ENCODE data around the gene CXCR3. TPM values are rescaled to one million over a fixed set of nuclear protein-coding genes. Genes with fewer than 3 reads are reported as not detected.
"Not testable (repeated sequence)": the region's sequence is repeated elsewhere in the genome, so short reads cannot be mapped to it uniquely, and the experiment has no call there.

Gene CXCR3
- polyA plus RNA-seq, 2 donors = 0.64 to 0.69 TPM

GRCh38 chrX:71603618-71604017 lies 14.7 kb downstream of the CXCR3 start:
- Histone ChIP-seq H3K4me3 (ENCODE audit: low read depth in 1 of 2, low read length in 2 of 2) (no peak overlapping the region), H3K9me3 (ENCODE audit: control insufficient read depth in 2 of 2, insufficient read depth in 1 of 2, low read depth in 1 of 2, low read length in 1 of 2) (no peaks in the 10 kb centered on the region), H3K36me3 (ENCODE audit: control insufficient read depth in 2 of 2, insufficient read depth in 2 of 2, low read length in 1 of 2) (peaks cover 0 to 14% of the 10 kb centered on the region in 2 donors), H3K4me1 (ENCODE audit: control insufficient read depth in 2 of 2, insufficient read depth in 2 of 2, low read length in 1 of 2) (no peaks in the 10 kb centered on the region), H3K27ac (ENCODE audit: low read depth in 2 of 2, low read length in 1 of 2) (no peak overlapping the region), H3K27me3 (ENCODE audit: control insufficient read depth in 1 of 2, insufficient read depth in 2 of 2, low read length in 2 of 2) (no peaks in the 10 kb centered on the region)
- 84 to 87% methylated on average over 31 to 33 of the region's 33 CpGs for WGBS, 2 donors

- Histone ChIP-seq H3K4me1 (ENCODE audit: control insufficient read depth in 2 of 2, insufficient read depth in 2 of 2, low read length in 1 of 2) (no peaks in the 10 kb centered on the region), H3K4me3 (ENCODE audit: low read depth in 1 of 2, low read length in 2 of 2) (no peak overlapping the region), H3K27ac (ENCODE audit: low read depth in 2 of 2, low read length in 1 of 2) (no peak overlapping the region), H3K9me3 (ENCODE audit: control insufficient read depth in 2 of 2, insufficient read depth in 1 of 2, low read depth in 1 of 2, low read length in 1 of 2) (no peaks in the 10 kb centered on the region), H3K27me3 (ENCODE audit: control insufficient read depth in 1 of 2, insufficient read depth in 2 of 2, low read length in 2 of 2) (no peaks in the 10 kb centered on the region), H3K36me3 (ENCODE audit: control insufficient read depth in 2 of 2, insufficient read depth in 2 of 2, low read length in 1 of 2) (peaks cover 3 to 8% of the 10 kb centered on the region in 2 donors)
- WGBS, 2 donors = 82 to 87% methylated on average over 2 of the region's 2 CpGs
These were observed 18.3 kb downstream of the CXCR3 start for GRCh38 chrX:71599965-71600364.

- H3K4me1 ChIP-seq (ENCODE audit: control insufficient read depth in 2 of 2, insufficient read depth in 2 of 2, low read length in 1 of 2); H3K9me3 ChIP-seq (ENCODE audit: control insufficient read depth in 2 of 2, insufficient read depth in 1 of 2, low read depth in 1 of 2, low read length in 1 of 2); H3K4me3 ChIP-seq (ENCODE audit: low read depth in 1 of 2, low read length in 2 of 2); H3K36me3 ChIP-seq (ENCODE audit: control insufficient read depth in 2 of 2, insufficient read depth in 2 of 2, low read length in 1 of 2); H3K27ac ChIP-seq (ENCODE audit: low read depth in 2 of 2, low read length in 1 of 2); H3K27me3 ChIP-seq (ENCODE audit: control insufficient read depth in 1 of 2, insufficient read depth in 2 of 2, low read length in 2 of 2): not testable (repeated sequence)
- WGBS, 2 donors = 76 to 97% methylated on average over 5 to 7 of the region's 8 CpGs
These were observed 25.1 kb downstream of the CXCR3 start for GRCh38 chrX:71593210-71593609.

GRCh38 chrX:71586929-71587328 lies 31.4 kb downstream of the CXCR3 start:
- Histone ChIP-seq H3K4me1 (ENCODE audit: control insufficient read depth in 2 of 2, insufficient read depth in 2 of 2, low read length in 1 of 2) (no peaks in the 10 kb centered on the region), H3K4me3 (ENCODE audit: low read depth in 1 of 2, low read length in 2 of 2) (no peak overlapping the region), H3K36me3 (ENCODE audit: control insufficient read depth in 2 of 2, insufficient read depth in 2 of 2, low read length in 1 of 2) (no peaks in the 10 kb centered on the region), H3K9me3 (ENCODE audit: control insufficient read depth in 2 of 2, insufficient read depth in 1 of 2, low read depth in 1 of 2, low read length in 1 of 2) (no peaks in the 10 kb centered on the region), H3K27me3 (ENCODE audit: control insufficient read depth in 1 of 2, insufficient read depth in 2 of 2, low read length in 2 of 2) (no peaks in the 10 kb centered on the region), H3K27ac (ENCODE audit: low read depth in 2 of 2, low read length in 1 of 2) (no peak overlapping the region)
- 84 to 96% methylated on average over 2 of the region's 2 CpGs for WGBS, 2 donors

- H3K27ac ChIP-seq (ENCODE audit: low read depth in 2 of 2, low read length in 1 of 2) = no peak overlapping the region
- H3K4me1 ChIP-seq (ENCODE audit: control insufficient read depth in 2 of 2, insufficient read depth in 2 of 2, low read length in 1 of 2) = no peaks in the 10 kb centered on the region
- no peaks in the 10 kb centered on the region for H3K9me3 ChIP-seq (ENCODE audit: control insufficient read depth in 2 of 2, insufficient read depth in 1 of 2, low read depth in 1 of 2, low read length in 1 of 2)
- no peaks in the 10 kb centered on the region for H3K36me3 ChIP-seq (ENCODE audit: control insufficient read depth in 2 of 2, insufficient read depth in 2 of 2, low read length in 1 of 2)
- 75 to 78% methylated on average over 5 of the region's 5 CpGs for WGBS, 2 donors
- no peak overlapping the region for H3K4me3 ChIP-seq (ENCODE audit: low read depth in 1 of 2, low read length in 2 of 2)
- no peaks in the 10 kb centered on the region for H3K27me3 ChIP-seq (ENCODE audit: control insufficient read depth in 1 of 2, insufficient read depth in 2 of 2, low read length in 2 of 2)
These were observed 37.1 kb downstream of the CXCR3 start for GRCh38 chrX:71581210-71581609.

- WGBS, 2 donors = 87 to 89% methylated on average over 6 to 7 of the region's 7 CpGs
- Histone ChIP-seq H3K4me3 (ENCODE audit: low read depth in 1 of 2, low read length in 2 of 2) (no peak overlapping the region), H3K27me3 (ENCODE audit: control insufficient read depth in 1 of 2, insufficient read depth in 2 of 2, low read length in 2 of 2) (no peaks in the 10 kb centered on the region), H3K27ac (ENCODE audit: low read depth in 2 of 2, low read length in 1 of 2) (no peak overlapping the region), H3K9me3 (ENCODE audit: control insufficient read depth in 2 of 2, insufficient read depth in 1 of 2, low read depth in 1 of 2, low read length in 1 of 2) (no peaks in the 10 kb centered on the region), H3K36me3 (ENCODE audit: control insufficient read depth in 2 of 2, insufficient read depth in 2 of 2, low read length in 1 of 2) (no peaks in the 10 kb centered on the region), H3K4me1 (ENCODE audit: control insufficient read depth in 2 of 2, insufficient read depth in 2 of 2, low read length in 1 of 2) (no peaks in the 10 kb centered on the region)
These were observed 38.3 kb downstream of the CXCR3 start for GRCh38 chrX:71579990-71580380.

GRCh38 chrX:71579136-71579989 lies 38.9 kb downstream of the CXCR3 start:
- Histone ChIP-seq H3K9me3 (ENCODE audit: control insufficient read depth in 2 of 2, insufficient read depth in 1 of 2, low read depth in 1 of 2, low read length in 1 of 2) (no peaks in the 10 kb centered on the region), H3K4me1 (ENCODE audit: control insufficient read depth in 2 of 2, insufficient read depth in 2 of 2, low read length in 1 of 2) (no peaks in the 10 kb centered on the region), H3K36me3 (ENCODE audit: control insufficient read depth in 2 of 2, insufficient read depth in 2 of 2, low read length in 1 of 2) (no peaks in the 10 kb centered on the region), H3K27ac (ENCODE audit: low read depth in 2 of 2, low read length in 1 of 2) (no peak overlapping the region), H3K27me3 (ENCODE audit: control insufficient read depth in 1 of 2, insufficient read depth in 2 of 2, low read length in 2 of 2) (no peaks in the 10 kb centered on the region), H3K4me3 (ENCODE audit: low read depth in 1 of 2, low read length in 2 of 2) (no peak overlapping the region)
- 92 to 93% methylated on average over 23 to 26 of the region's 26 CpGs for WGBS, 2 donors

- H3K36me3 ChIP-seq (ENCODE audit: control insufficient read depth in 2 of 2, insufficient read depth in 2 of 2, low read length in 1 of 2) = peaks cover 3 to 5% of the 10 kb centered on the region in 2 donors
- H3K4me1 ChIP-seq (ENCODE audit: control insufficient read depth in 2 of 2, insufficient read depth in 2 of 2, low read length in 1 of 2) = no peaks in the 10 kb centered on the region
- H3K27me3 ChIP-seq (ENCODE audit: control insufficient read depth in 1 of 2, insufficient read depth in 2 of 2, low read length in 2 of 2) = peaks cover 0 to 3% of the 10 kb centered on the region in 2 donors
- H3K27ac ChIP-seq (ENCODE audit: low read depth in 2 of 2, low read length in 1 of 2) = no peak within 1 kb of the TSS
- no peaks in the 10 kb centered on the region for H3K9me3 ChIP-seq (ENCODE audit: control insufficient read depth in 2 of 2, insufficient read depth in 1 of 2, low read depth in 1 of 2, low read length in 1 of 2)
- WGBS, 2 donors = 95 to 98% methylated on average over 43 to 48 of the region's 48 CpGs
- no peak within 1 kb of the TSS for H3K4me3 ChIP-seq (ENCODE audit: low read depth in 1 of 2, low read length in 2 of 2)
These were observed 39.8 kb downstream of the CXCR3 start, which contains the start of gene GCNA for GRCh38 chrX:71578253-71579135. GCNA (plus strand) TSS chrX:71578437; CDS start chrX:71580822, 2,385 bp downstream.

- H3K4me1 ChIP-seq (ENCODE audit: control insufficient read depth in 2 of 2, insufficient read depth in 2 of 2, low read length in 1 of 2) = no peaks in the 10 kb centered on the region
- no peaks in the 10 kb centered on the region for H3K9me3 ChIP-seq (ENCODE audit: control insufficient read depth in 2 of 2, insufficient read depth in 1 of 2, low read depth in 1 of 2, low read length in 1 of 2)
- H3K4me3 ChIP-seq (ENCODE audit: low read depth in 1 of 2, low read length in 2 of 2) = no peak overlapping the region
- peaks cover 0 to 3% of the 10 kb centered on the region in 2 donors for H3K27me3 ChIP-seq (ENCODE audit: control insufficient read depth in 1 of 2, insufficient read depth in 2 of 2, low read length in 2 of 2)
- 90 to 94% methylated on average over 24 of the region's 24 CpGs for WGBS, 2 donors
- H3K36me3 ChIP-seq (ENCODE audit: control insufficient read depth in 2 of 2, insufficient read depth in 2 of 2, low read length in 1 of 2) = peaks cover 3 to 6% of the 10 kb centered on the region in 2 donors
- no peak overlapping the region for H3K27ac ChIP-seq (ENCODE audit: low read depth in 2 of 2, low read length in 1 of 2)
These were observed 40.6 kb downstream of the CXCR3 start for GRCh38 chrX:71577682-71578081.

All from esophagus (tissue), 2 donors.